Muscle of leg (tissue), 11 donors: Measurements from ENCODE around the gene VSTM2B. TPM values are rescaled to one million over a fixed set of nuclear protein-coding genes. Genes with fewer than 3 reads are reported as not detected.

ENCODE experiments used
- DNase-seq: peaks from one replicate; pipeline ENCODE4 v3.0.0; 2013
- H3K27ac ChIP-seq: one replicate; pipeline ENCODE4 v1.5.1; 2013; ENCODE audit warnings: mild to moderate bottlenecking, low read length, control low read depth
- H3K27me3 ChIP-seq: one replicate; pipeline ENCODE4 v1.6.1; 2013; ENCODE audit warnings: low read length; ENCODE audit not compliant: control insufficient read depth, insufficient read depth
- H3K36me3 ChIP-seq: one replicate; pipeline ENCODE4 v1.6.1; 2013; ENCODE audit warnings: low read length; ENCODE audit not compliant: control insufficient read depth, insufficient read depth
- H3K4me1 ChIP-seq: one replicate; pipeline ENCODE4 v1.6.1; 2013; ENCODE audit warnings: low read length; ENCODE audit not compliant: control insufficient read depth, insufficient read depth
- H3K4me3 ChIP-seq: one replicate; pipeline ENCODE4 v1.5.1; 2013; ENCODE audit warnings: low read length, control low read depth
- H3K9me3 ChIP-seq: replicated peaks from 2 replicates; pipeline ENCODE4 v1.6.1; 2013; ENCODE audit warnings: low read depth, low read length; ENCODE audit not compliant: control insufficient read depth
- WGBS: methylation state at CpG from one replicate; pipeline ENCODE4 v1.1.5; 2013; ENCODE audit warnings: missing lambda C conversion rate; ENCODE audit not compliant: insufficient coverage; 5-methylcytosine and 5-hydroxymethylcytosine counted together
- polyA plus RNA-seq, 8 donors: library from polyadenylated mRNA; unstranded; fragments of 120-200 nt; gene quantifications; one replicate each; pipeline versions ENCODE4 v1.2.1 to v1.2.3, GENCODE V29; 2013; ENCODE audit warnings: inconsistent platforms in 1 of 8, low replicate concordance in 1 of 8; ENCODE audit not compliant: insufficient read length in 8 of 8, insufficient read depth in 1 of 8
- total RNA-seq: library from RNA; stranded (reverse); fragments of 120-200 nt; gene quantifications from one replicate; pipeline ENCODE4 v1.2.4, GENCODE V29; 2013

Gene VSTM2B
- total and polyA plus RNA-seq, 9 donors = 0.09 to 0.28 (median 0.15) TPM; not detected in 3

DNA sequence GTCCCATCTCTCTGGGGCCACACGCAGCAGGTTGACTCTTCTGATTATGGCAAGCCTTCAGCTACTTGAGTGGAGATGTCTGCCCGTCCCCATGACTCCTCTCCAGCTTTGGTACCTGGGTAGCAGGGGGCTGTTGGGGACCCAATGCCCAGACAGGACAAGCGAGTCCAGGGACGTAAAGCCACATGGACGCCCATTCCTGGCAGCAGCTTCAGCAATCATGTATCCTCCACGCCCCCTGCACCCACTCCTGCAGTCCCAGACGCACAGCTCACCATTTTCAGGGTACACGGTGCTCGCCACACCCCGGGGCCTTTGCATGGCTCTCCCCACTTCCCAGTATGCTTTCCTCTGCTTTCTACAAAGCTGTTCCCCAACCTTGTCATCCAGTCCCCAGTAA, 22.0 kb upstream of the VSTM2B start:
- Histone ChIP-seq H3K36me3 (no peaks in the 10 kb centered on the region), H3K9me3 (no peaks in the 10 kb centered on the region), H3K4me3 (no peak overlapping the region), H3K27ac (no peak overlapping the region), H3K4me1 (peaks cover 23% of the 10 kb centered on the region), H3K27me3 (peaks cover 2% of the 10 kb centered on the region)
- no peak for DNase-seq
- 75% methylated on average over 10 of the region's 10 CpGs for WGBS

DNA sequence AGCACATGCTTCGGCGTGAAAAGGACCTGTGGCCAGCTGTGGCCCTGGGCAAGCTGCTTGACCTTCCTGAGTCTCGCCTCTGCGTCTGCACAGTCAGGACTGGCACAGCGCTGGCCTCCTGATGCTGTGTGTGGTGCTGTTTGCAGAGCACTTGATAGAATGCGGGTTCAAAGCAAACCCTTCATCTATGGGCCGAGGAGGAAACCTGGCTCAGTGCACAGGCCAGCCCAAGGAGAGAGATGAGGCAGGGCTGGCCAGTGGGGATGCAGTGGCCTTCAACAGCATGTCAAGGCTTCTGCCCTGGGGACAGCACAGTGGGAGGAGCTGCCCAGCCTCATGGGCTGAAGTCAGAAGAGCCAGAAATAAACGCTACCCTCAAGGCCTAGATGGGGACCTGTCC, 21.3 kb upstream of the VSTM2B start:
- peaks cover 23% of the 10 kb centered on the region for H3K4me1 ChIP-seq
- H3K27ac ChIP-seq = no peak overlapping the region
- H3K27me3 ChIP-seq = peaks cover under 1% of the 10 kb centered on the region
- no peaks in the 10 kb centered on the region for H3K36me3 ChIP-seq
- no peak for DNase-seq
- no peak overlapping the region for H3K4me3 ChIP-seq
- whole genome bisulfite sequencing = 85% methylated on average over 7 of the region's 8 CpGs
- no peaks in the 10 kb centered on the region for H3K9me3 ChIP-seq

DNA sequence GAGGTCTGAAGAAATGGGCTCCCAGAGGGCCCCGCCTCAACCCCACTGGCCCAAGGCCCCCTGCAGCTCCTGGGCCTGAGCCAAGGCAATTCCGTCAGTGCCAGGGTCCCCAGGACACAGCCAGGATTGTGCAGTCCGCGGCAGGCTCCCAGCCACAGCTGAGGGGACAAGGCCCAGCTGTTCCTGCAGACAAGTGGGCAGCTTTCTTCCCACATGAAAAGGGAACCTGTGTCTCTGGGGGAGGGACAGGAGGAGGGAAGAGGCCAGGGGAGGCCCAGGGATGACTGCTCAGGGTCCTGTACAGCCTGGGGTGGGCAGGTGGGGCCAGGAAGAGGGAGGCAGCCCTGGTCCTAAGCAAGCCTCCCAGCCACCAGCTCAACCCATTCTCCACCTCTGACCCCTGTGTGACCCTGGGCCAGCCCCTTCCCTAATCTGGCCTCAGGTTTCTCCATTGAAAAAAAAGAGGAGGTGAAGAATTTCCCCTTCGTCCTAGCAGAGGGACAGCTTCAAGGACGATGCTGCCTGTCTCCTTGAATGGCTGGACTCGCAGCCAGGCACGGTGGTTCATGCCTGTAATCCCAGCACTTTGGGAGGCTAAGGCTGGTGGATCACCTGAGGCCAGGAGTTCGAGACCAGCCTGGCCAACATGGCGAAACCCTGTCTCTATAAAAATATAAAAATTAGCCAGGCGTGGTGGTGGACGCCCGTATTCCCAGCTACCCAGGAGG, 20.5 kb upstream of the VSTM2B start:
- Histone ChIP-seq H3K27me3 (no peaks in the 10 kb centered on the region), H3K36me3 (no peaks in the 10 kb centered on the region), H3K27ac (no peak overlapping the region), H3K4me1 (peaks cover 23% of the 10 kb centered on the region), H3K4me3 (no peak overlapping the region), H3K9me3 (no peaks in the 10 kb centered on the region)
- WGBS = 55% methylated on average over 8 of the region's 13 CpGs
- peak; percentile 45 for DNase-seq

- Histone ChIP-seq H3K27ac (no peak overlapping the region), H3K4me1 (peaks cover 23% of the 10 kb centered on the region), H3K27me3 (peaks cover 2% of the 10 kb centered on the region), H3K9me3 (no peaks in the 10 kb centered on the region), H3K36me3 (no peaks in the 10 kb centered on the region), H3K4me3 (no peak overlapping the region)
- 100% methylated on average over 1 of the region's 1 CpG for WGBS
- DNase-seq = no peak
These were observed 19.2 kb upstream of the VSTM2B start for GRCh38 chr19:29506619-29506911.

- WGBS = 86% methylated on average over 23 of the region's 27 CpGs
- Histone ChIP-seq H3K36me3 (no peaks in the 10 kb centered on the region), H3K27me3 (peaks cover 2% of the 10 kb centered on the region), H3K4me1 (peaks cover 23% of the 10 kb centered on the region), H3K4me3 (no peak overlapping the region), H3K9me3 (no peaks in the 10 kb centered on the region), H3K27ac (no peak overlapping the region)
- DNase-seq = no peak
These were observed 18.5 kb upstream of the VSTM2B start for GRCh38 chr19:29507081-29507860.

- DNase-seq = no peak
- H3K27ac ChIP-seq = no peak overlapping the region
- H3K36me3 ChIP-seq = no peaks in the 10 kb centered on the region
- whole genome bisulfite sequencing = no CpG with 5 or more reads among the region's 1 CpG
- peaks cover 20% of the 10 kb centered on the region for H3K4me1 ChIP-seq
- H3K9me3 ChIP-seq = no peaks in the 10 kb centered on the region
- H3K27me3 ChIP-seq = peaks cover 2% of the 10 kb centered on the region
- no peak overlapping the region for H3K4me3 ChIP-seq
These were observed 17.6 kb upstream of the VSTM2B start for GRCh38 chr19:29508181-29508580.

DNA sequence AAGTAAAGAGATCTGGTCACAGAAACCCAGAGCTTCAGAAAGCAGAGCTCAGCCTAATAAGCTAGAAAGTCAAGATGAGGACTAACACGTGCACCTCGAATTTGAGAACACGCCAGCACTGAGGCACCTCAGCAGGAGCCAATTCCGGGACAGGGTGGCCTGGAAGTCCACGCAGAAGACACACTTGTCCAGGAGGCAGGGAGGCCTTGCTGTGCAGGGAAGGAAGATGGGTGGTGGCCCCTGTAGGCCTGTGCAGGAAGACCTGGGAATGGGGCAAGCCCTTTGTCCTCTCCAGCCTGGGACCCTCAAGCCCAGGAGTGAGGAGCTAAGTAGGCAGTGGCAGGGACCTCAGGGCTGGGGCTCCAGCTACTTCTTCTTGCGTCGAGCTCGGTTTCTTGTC, 16.3 kb upstream of the VSTM2B start:
- Histone ChIP-seq H3K36me3 (no peaks in the 10 kb centered on the region), H3K27me3 (peaks cover 2% of the 10 kb centered on the region), H3K9me3 (no peaks in the 10 kb centered on the region), H3K4me3 (no peak overlapping the region), H3K27ac (no peak overlapping the region), H3K4me1 (peaks cover 11% of the 10 kb centered on the region)
- no peak for DNase-seq
- WGBS = 75% methylated on average over 8 of the region's 8 CpGs

DNA sequence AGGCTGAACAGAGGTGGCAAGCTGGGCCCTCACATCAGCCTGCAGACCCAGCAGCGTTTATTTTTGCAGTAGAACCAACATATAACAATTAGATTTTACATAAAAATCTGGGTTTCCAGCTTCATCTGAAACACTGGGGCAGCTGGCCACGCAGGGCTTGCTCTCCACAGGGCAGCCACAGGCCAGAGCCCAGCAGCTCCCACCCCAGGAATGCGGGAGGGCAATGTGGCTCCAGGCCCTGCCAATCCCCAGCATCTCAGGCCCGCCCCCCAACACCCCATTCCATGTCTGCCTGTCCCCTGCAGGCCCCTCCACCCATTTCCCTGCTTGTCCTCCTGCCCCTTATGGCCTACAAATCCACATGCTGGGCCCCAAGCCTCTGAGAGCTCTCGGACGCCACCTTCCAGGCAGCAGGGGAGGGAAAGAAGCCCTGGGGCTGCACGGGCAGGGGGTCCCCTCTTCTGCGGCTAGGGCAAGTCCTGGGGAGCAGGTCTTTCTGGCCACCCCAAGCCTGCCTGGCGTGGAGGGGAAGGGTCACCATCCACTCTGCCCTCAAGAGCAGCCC, 15.0 kb upstream of the VSTM2B start:
- Histone ChIP-seq H3K27ac (no peak overlapping the region), H3K36me3 (no peaks in the 10 kb centered on the region), H3K9me3 (no peaks in the 10 kb centered on the region), H3K27me3 (peaks cover 2% of the 10 kb centered on the region), H3K4me1 (no peaks in the 10 kb centered on the region), H3K4me3 (no peak overlapping the region)
- WGBS = 58% methylated on average over 5 of the region's 9 CpGs
- DNase-seq = no peak

DNA sequence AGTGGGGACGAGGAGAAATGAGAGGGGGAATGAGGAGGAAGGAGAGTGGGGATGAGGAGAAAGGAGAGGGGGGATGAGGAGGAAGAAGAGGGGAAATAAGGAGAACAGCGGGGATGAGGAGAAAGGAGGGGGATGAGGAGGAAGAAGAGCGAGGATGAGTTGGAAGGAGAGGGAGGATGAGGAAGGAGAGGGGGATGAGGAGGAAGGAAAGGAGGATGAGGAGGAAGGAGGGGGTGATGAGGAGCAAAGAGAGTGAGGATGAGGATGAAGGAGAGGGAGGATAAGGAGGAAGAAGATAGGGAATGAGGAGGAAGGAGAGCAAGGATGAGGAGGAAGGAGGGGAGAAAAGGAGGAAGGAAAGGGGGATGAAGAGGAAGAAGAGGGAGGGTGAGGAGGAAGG, 14.0 kb upstream of the VSTM2B start:
- H3K4me3 ChIP-seq = no peak overlapping the region
- no peaks in the 10 kb centered on the region for H3K36me3 ChIP-seq
- peaks cover 2% of the 10 kb centered on the region for H3K27me3 ChIP-seq
- no peaks in the 10 kb centered on the region for H3K9me3 ChIP-seq
- no peaks in the 10 kb centered on the region for H3K4me1 ChIP-seq
- DNase-seq = no peak
- H3K27ac ChIP-seq = no peak overlapping the region
- 81% methylated on average over 3 of the region's 3 CpGs for WGBS

DNA sequence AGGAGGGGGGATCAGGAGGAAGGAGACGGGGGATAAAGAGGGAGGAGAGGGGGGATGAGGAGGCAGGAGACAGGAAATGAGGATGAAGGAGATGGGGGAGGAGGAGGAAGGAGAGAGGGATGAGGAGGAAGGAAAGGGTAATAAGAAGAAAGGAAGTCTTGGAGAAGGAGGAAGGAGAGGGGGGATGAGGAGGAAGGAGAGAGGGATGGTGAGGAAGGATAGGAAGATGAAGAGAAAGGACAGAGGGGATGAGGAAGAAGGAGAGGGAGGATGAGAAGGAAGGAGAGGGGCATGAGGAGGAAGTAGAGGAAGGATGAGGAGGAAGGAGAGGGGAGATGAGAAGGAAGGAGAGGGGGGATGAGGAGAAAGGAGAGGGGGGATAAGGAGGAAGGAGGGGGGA, 13.0 kb upstream of the VSTM2B start:
- 55% methylated on average over 1 of the region's 1 CpG for WGBS
- peaks cover 2% of the 10 kb centered on the region for H3K27me3 ChIP-seq

More for the DNA sequence above, 13.0 kb upstream of the VSTM2B start:
- no peaks in the 10 kb centered on the region for H3K4me1 ChIP-seq
- no peak overlapping the region for H3K4me3 ChIP-seq
- H3K9me3 ChIP-seq = no peaks in the 10 kb centered on the region
- DNase-seq = no peak
- H3K36me3 ChIP-seq = no peaks in the 10 kb centered on the region
- no peak overlapping the region for H3K27ac ChIP-seq
